Type B pancreatic cell (in vitro differentiated cells): Measurements from ENCODE around the gene OR52I2. TPM values are rescaled to one million over a fixed set of nuclear protein-coding genes. Genes with fewer than 3 reads are reported as not detected.

ENCODE experiments used
- DNase-seq: peaks from one replicate; pipeline ENCODE4 v3.0.0; 2021; ENCODE audit warnings: mixed read lengths; ENCODE audit not compliant: unreplicated experiment; ENCODE audit errors: extremely low spot score
- H3K27ac Mint-ChIP-seq: 2 replicates; pipeline ENCODE4 v1.8.0; 2021; ENCODE audit warnings: mild to moderate bottlenecking, mixed read lengths
- H3K27me3 Mint-ChIP-seq: 2 replicates; pipeline ENCODE4 v1.8.0; 2021; ENCODE audit warnings: mixed read lengths
- H3K36me3 Mint-ChIP-seq: 2 replicates; pipeline ENCODE4 v1.8.0; 2021; ENCODE audit warnings: mixed read lengths
- H3K4me1 Mint-ChIP-seq: one replicate; pipeline ENCODE4 v1.8.0; 2021; ENCODE audit warnings: mixed read lengths; ENCODE audit not compliant: unreplicated experiment
- H3K4me3 Mint-ChIP-seq: 2 replicates; pipeline ENCODE4 v1.8.0; 2021; ENCODE audit warnings: mild to moderate bottlenecking, mixed read lengths
- H3K9me3 Mint-ChIP-seq: 2 replicates; pipeline ENCODE4 v1.8.0; 2021; ENCODE audit warnings: mixed read lengths
- CTCF ChIP-seq: fragments of 200-600 bp; sonication (generic); conservative IDR thresholded peaks from 2 replicates; pipeline ENCODE4 v1.5.0; 2021; ENCODE audit warnings: antibody characterized with exemption, mild to moderate bottlenecking
- total RNA-seq: library from RNA; stranded (reverse); gene quantifications from 2 replicates; pipeline ENCODE4 v1.2.1, GENCODE V29; 2021; ENCODE audit warnings: low replicate concordance

The OR52I2 gene
- total RNA-seq, 1 donor from 2014 or later: not detected

GRCh38 chr11:4626207-4627099, 44.9 kb downstream of the OR52I2 start:
- no peaks in the 10 kb centered on the region for H3K36me3 Mint-ChIP-seq
- no peak for DNase-seq
- peaks cover 12% of the 10 kb centered on the region for H3K27me3 Mint-ChIP-seq
- no peak overlapping the region for H3K27ac Mint-ChIP-seq
- TF ChIP-seq CTCF: peak; percentile 86
- H3K4me3 Mint-ChIP-seq: no peak overlapping the region
- peaks cover 5% of the 10 kb centered on the region for H3K9me3 Mint-ChIP-seq
- H3K4me1 Mint-ChIP-seq: no peaks in the 10 kb centered on the region

GRCh38 chr11:4636136-4636535, 54.6 kb downstream of the OR52I2 start:
- no peak for DNase-seq
- H3K27ac Mint-ChIP-seq: no peak overlapping the region
- no peaks in the 10 kb centered on the region for H3K4me1 Mint-ChIP-seq
- H3K9me3 Mint-ChIP-seq: no peaks in the 10 kb centered on the region
- TF ChIP-seq CTCF: no peak
- no peak overlapping the region for H3K4me3 Mint-ChIP-seq
- H3K36me3 Mint-ChIP-seq: no peaks in the 10 kb centered on the region
- peaks cover 5% of the 10 kb centered on the region for H3K27me3 Mint-ChIP-seq

- no peaks in the 10 kb centered on the region for H3K9me3 Mint-ChIP-seq
- no peak within 1 kb of the TSS for H3K4me3 Mint-ChIP-seq
- no peaks in the 10 kb centered on the region for H3K36me3 Mint-ChIP-seq
- no peak within 1 kb of the TSS for H3K27ac Mint-ChIP-seq
- peaks cover 5% of the 10 kb centered on the region for H3K27me3 Mint-ChIP-seq
- H3K4me1 Mint-ChIP-seq: no peaks in the 10 kb centered on the region
- DNase-seq: peak; percentile 75
- peak; percentile 92 for TF ChIP-seq CTCF
Observed at GRCh38 chr11:4636962-4637661, 55.6 kb downstream of the OR52I2 start, which contains the start of gene OR51D1. OR51D1 (plus strand) TSS chr11:4637477; CDS start chr11:4639791, 2,314 bp downstream.

- Mint-ChIP-seq H3K36me3 (no peaks in the 10 kb centered on the region), H3K4me1 (no peaks in the 10 kb centered on the region), H3K4me3 (no peak overlapping the region), H3K27ac (no peak overlapping the region), H3K27me3 (peaks cover 5% of the 10 kb centered on the region), H3K9me3 (no peaks in the 10 kb centered on the region)
- DNase-seq: no peak
- TF ChIP-seq CTCF: no peak
Observed at GRCh38 chr11:4637662-4638047, 56.1 kb downstream of the OR52I2 start.

GRCh38 chr11:4639931-4640330, 58.4 kb downstream of the OR52I2 start:
- TF ChIP-seq CTCF: no peak
- H3K9me3 Mint-ChIP-seq: no peaks in the 10 kb centered on the region
- no peaks in the 10 kb centered on the region for H3K4me1 Mint-ChIP-seq
- DNase-seq: no peak
- H3K36me3 Mint-ChIP-seq: no peaks in the 10 kb centered on the region
- H3K27me3 Mint-ChIP-seq: peaks cover 5% of the 10 kb centered on the region
- no peak overlapping the region for H3K4me3 Mint-ChIP-seq
- H3K27ac Mint-ChIP-seq: no peak overlapping the region
